GM23338 (cell line): Measurements from ENCODE around the gene CDC42BPA. TPM values are rescaled to one million over a fixed set of nuclear protein-coding genes. Genes with fewer than 3 reads are reported as not detected.

Source experiments
- ATAC-seq: fragments of 200-7000 bp; cut with Tn5 transposase; 3 replicates; pipeline ENCODE4 v1.9.1; 2020
- DNase-seq: peaks from one replicate; pipeline ENCODE4 v3.0.0-alpha.2; 2015; ENCODE audit warnings: low spot score
- H2AFZ ChIP-seq: fragments of 200-600 bp; sonication (generic); 2 replicates; pipeline ENCODE4 v1.8.0; 2016; ENCODE audit warnings: antibody characterized with exemption, mild to moderate bottlenecking, moderate library complexity
- H3F3A ChIP-seq: fragments of 200-600 bp; sonication (generic); replicated peaks from 2 replicates; pipeline ENCODE4 v1.8.0; 2017; ENCODE audit warnings: antibody characterized with exemption, mixed run types, low read depth
- H3K27ac ChIP-seq: fragments of 200-600 bp; sonication (generic); 2 replicates; pipeline ENCODE4 v1.6.1; 2016; ENCODE audit warnings: low read depth
- H3K27me3 ChIP-seq: fragments of 200-600 bp; sonication (generic); 2 replicates; pipeline ENCODE4 v1.8.0; 2016; ENCODE audit warnings: mild to moderate bottlenecking, mixed run types, moderate library complexity; ENCODE audit not compliant: insufficient read depth
- H3K36me3 ChIP-seq: fragments of 200-600 bp; sonication (generic); 2 replicates; pipeline ENCODE4 v1.8.0; 2016; ENCODE audit warnings: mild to moderate bottlenecking; ENCODE audit not compliant: insufficient read depth
- H3K4me1 ChIP-seq: fragments of 200-600 bp; sonication (generic); 2 replicates; pipeline ENCODE4 v1.8.0; 2016; ENCODE audit warnings: mild to moderate bottlenecking, moderate library complexity; ENCODE audit not compliant: insufficient read depth
- H3K4me2 ChIP-seq: fragments of 200-600 bp; sonication (generic); 2 replicates; pipeline ENCODE4 v1.7.1; 2017; ENCODE audit warnings: mixed run types
- H3K4me3 ChIP-seq: fragments of 200-600 bp; sonication (generic); 2 replicates; pipeline ENCODE4 v1.6.1; 2016; ENCODE audit warnings: mixed run types
- H3K79me2 ChIP-seq: fragments of 200-600 bp; sonication (generic); replicated peaks from 2 replicates; pipeline ENCODE4 v1.8.0; 2017; ENCODE audit warnings: mild to moderate bottlenecking; ENCODE audit not compliant: insufficient read depth
- H3K9me2 ChIP-seq: fragments of 200-600 bp; sonication (generic); 2 replicates; pipeline ENCODE4 v1.8.0; 2017; ENCODE audit not compliant: insufficient read depth
- H4K20me1 ChIP-seq: fragments of 200-600 bp; sonication (generic); replicated peaks from 2 replicates; pipeline ENCODE4 v1.8.0; 2017; ENCODE audit warnings: mild to moderate bottlenecking; ENCODE audit not compliant: insufficient read depth
- H3K27ac Mint-ChIP-seq: 2 replicates; pipeline ENCODE4 v1.8.0; 2020; ENCODE audit warnings: inconsistent platforms, mild to moderate bottlenecking, moderate library complexity, mixed read lengths
- H3K27me3 Mint-ChIP-seq: 3 replicates; pipeline ENCODE4 v1.8.0; 2022; ENCODE audit warnings: low read depth, mild to moderate bottlenecking, moderate library complexity, mixed read lengths, inconsistent platforms; ENCODE audit not compliant: insufficient read depth, poor library complexity
- H3K36me3 Mint-ChIP-seq: 3 replicates; pipeline ENCODE4 v1.8.0; 2021; ENCODE audit warnings: low read depth, mild to moderate bottlenecking, inconsistent platforms, moderate library complexity, mixed read lengths
- H3K4me1 Mint-ChIP-seq: 3 replicates; pipeline ENCODE4 v1.8.0; 2020; ENCODE audit warnings: mild to moderate bottlenecking, inconsistent platforms, mixed read lengths
- H3K4me3 Mint-ChIP-seq: 3 replicates; pipeline ENCODE4 v1.8.0; 2021; ENCODE audit warnings: moderate library complexity, mild to moderate bottlenecking, inconsistent platforms, mixed read lengths
- H3K9me3 Mint-ChIP-seq: 3 replicates; pipeline ENCODE4 v1.8.0; 2020; ENCODE audit warnings: moderate library complexity, mild to moderate bottlenecking, inconsistent platforms, mixed read lengths
- CREB1 ChIP-seq: fragments of 250-450 bp; sonication (Bioruptor Pico); IDR thresholded peaks from 2 replicates; pipeline ENCODE4 v1.5.0; 2020; ENCODE audit warnings: low read depth, mild to moderate bottlenecking, moderate library complexity
- ETS1 ChIP-seq: IDR thresholded peaks from 2 replicates; pipeline ENCODE4 v1.6.1; 2016; ENCODE audit warnings: antibody characterized with exemption
- EZH2 ChIP-seq: fragments of 200-600 bp; sonication (generic); IDR thresholded peaks from one replicate; pipeline ENCODE4 v1.8.0; 2017; ENCODE audit warnings: antibody characterized with exemption, mild to moderate bottlenecking, low read depth; ENCODE audit not compliant: unreplicated experiment
- EZH2phosphoT487 ChIP-seq: fragments of 200-600 bp; sonication (generic); IDR thresholded peaks from one replicate; pipeline ENCODE4 v1.8.1; 2018; ENCODE audit warnings: antibody characterized with exemption; ENCODE audit not compliant: unreplicated experiment
- JUNB ChIP-seq: IDR thresholded peaks from one replicate; pipeline ENCODE4 v1.6.1; 2016; ENCODE audit warnings: antibody characterized with exemption; ENCODE audit not compliant: unreplicated experiment
- NANOG ChIP-seq: IDR thresholded peaks from 2 replicates; pipeline ENCODE4 v1.6.1; 2016; ENCODE audit warnings: antibody characterized with exemption, borderline replicate concordance
- POLR2AphosphoS5 ChIP-seq: IDR thresholded peaks from 2 replicates; pipeline ENCODE4 v1.6.1; 2016; ENCODE audit warnings: antibody characterized with exemption, low read depth
- STAT1 ChIP-seq: IDR thresholded peaks from one replicate; pipeline ENCODE4 v1.6.1; 2016; ENCODE audit warnings: antibody characterized with exemption; ENCODE audit not compliant: unreplicated experiment
- ZNF114 ChIP-seq: fragments of 250-450 bp; sonication (Bioruptor Pico); IDR thresholded peaks from 2 replicates; pipeline ENCODE4 v1.5.0; 2020; ENCODE audit warnings: mild to moderate bottlenecking, moderate library complexity
- ZNF331 ChIP-seq: fragments of 250-450 bp; sonication (Bioruptor Pico); IDR thresholded peaks from 2 replicates; pipeline ENCODE4 v1.5.0; 2020; ENCODE audit warnings: low read depth, mild to moderate bottlenecking, moderate library complexity
- ZNF462 ChIP-seq: fragments of 250-450 bp; sonication (Bioruptor Pico); IDR thresholded peaks from 2 replicates; pipeline ENCODE4 v1.5.0; 2020; ENCODE audit warnings: mild to moderate bottlenecking, moderate library complexity
- polyA plus RNA-seq: library from polyadenylated mRNA; unstranded; fragments of >200 nt; fragmentation: Nextera tagmentation; extraction: Ambion mirVana; gene quantifications from 2 replicates; pipeline ENCODE4 v1.2.1, GENCODE V29; 2016
- total RNA-seq: library from RNA; depleted of rRNA; stranded (reverse); fragments of >200 nt; shearing (Covaris generic); gene quantifications from 2 replicates; pipeline ENCODE4 v1.2.3, GENCODE V29; 2014
- TF ChIP-seq, protein P1 (sequence below): IDR thresholded peaks from one replicate; pipeline ENCODE4 v1.6.1; 2018; ENCODE audit warnings: antibody characterized with exemption; ENCODE audit not compliant: unreplicated experiment

Gene CDC42BPA
- total and polyA plus RNA-seq, 2 experiments from 2014 or later = 17.7 to 40.1 TPM

DNA sequence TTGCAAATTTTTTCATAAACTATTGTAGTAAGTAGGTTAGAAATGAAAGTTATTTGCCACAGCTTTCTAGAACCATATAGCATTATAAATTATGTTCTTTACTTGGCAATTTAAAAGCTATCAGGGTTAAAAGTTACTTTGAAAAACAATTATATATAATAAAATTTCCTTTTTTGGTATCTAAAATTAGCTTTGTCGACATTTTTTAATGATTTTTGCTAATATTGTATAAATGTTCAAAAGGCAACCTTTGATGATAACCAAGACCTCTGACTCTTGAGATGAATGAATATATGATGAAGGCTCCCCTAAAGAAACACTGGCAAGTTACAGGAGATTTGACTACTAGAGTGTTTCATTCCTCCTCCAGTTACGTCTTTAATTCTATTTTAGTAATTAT is 121.2 kb downstream of the CDC42BPA start (continued):
- TF ChIP-seq, protein P1, sequence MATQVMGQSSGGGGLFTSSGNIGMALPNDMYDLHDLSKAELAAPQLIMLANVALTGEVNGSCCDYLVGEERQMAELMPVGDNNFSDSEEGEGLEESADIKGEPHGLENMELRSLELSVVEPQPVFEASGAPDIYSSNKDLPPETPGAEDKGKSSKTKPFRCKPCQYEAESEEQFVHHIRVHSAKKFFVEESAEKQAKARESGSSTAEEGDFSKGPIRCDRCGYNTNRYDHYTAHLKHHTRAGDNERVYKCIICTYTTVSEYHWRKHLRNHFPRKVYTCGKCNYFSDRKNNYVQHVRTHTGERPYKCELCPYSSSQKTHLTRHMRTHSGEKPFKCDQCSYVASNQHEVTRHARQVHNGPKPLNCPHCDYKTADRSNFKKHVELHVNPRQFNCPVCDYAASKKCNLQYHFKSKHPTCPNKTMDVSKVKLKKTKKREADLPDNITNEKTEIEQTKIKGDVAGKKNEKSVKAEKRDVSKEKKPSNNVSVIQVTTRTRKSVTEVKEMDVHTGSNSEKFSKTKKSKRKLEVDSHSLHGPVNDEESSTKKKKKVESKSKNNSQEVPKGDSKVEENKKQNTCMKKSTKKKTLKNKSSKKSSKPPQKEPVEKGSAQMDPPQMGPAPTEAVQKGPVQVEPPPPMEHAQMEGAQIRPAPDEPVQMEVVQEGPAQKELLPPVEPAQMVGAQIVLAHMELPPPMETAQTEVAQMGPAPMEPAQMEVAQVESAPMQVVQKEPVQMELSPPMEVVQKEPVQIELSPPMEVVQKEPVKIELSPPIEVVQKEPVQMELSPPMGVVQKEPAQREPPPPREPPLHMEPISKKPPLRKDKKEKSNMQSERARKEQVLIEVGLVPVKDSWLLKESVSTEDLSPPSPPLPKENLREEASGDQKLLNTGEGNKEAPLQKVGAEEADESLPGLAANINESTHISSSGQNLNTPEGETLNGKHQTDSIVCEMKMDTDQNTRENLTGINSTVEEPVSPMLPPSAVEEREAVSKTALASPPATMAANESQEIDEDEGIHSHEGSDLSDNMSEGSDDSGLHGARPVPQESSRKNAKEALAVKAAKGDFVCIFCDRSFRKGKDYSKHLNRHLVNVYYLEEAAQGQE = no peak
- TF ChIP-seq EZH2phosphoT487 (no peak), STAT1 (no peak), POLR2AphosphoS5 (no peak), JUNB (no peak), NANOG (no peak)

GRCh38 chr1:227192163-227192562 is 126.1 kb downstream of the CDC42BPA start:
- Histone ChIP-seq H2AFZ (no peak overlapping the region), H3K4me2 (no peak overlapping the region), H3K4me1 (0 out of 2 replicates have a peak, but pooled peaks cover under 1% of the 10 kb centered on the region), H3K27ac (no peak overlapping the region), H3K79me2 (peaks cover 15% of the 10 kb centered on the region; the same call in 1 of the 2 replicates), H4K20me1 (no peaks in the 10 kb centered on the region), H3K27me3 (no peaks in the 10 kb centered on the region), H3K9me2 (no peaks in the 10 kb centered on the region), H3K4me3 (no peak overlapping the region), H3K36me3 (no peaks in the 10 kb centered on the region), H3F3A (no peaks in the 10 kb centered on the region)
- peak; percentile 73 for ATAC-seq
- Mint-ChIP-seq H3K36me3 (peaks cover 12% of the 10 kb centered on the region; the same call in 2 of the 3 replicates), H3K4me1 (peaks cover 6% of the 10 kb centered on the region; the same call in 2 of the 3 replicates), H3K9me3 (no peaks in the 10 kb centered on the region), H3K27me3 (no peaks in the 10 kb centered on the region), H3K27ac (peak overlapping the region; percentile 52), H3K4me3 (no peak overlapping the region)
- DNase-seq = peak; percentile 45
- TF ChIP-seq ZNF462 = no peak
- no peak for TF ChIP-seq ETS1
- no peak for TF ChIP-seq STAT1
- no peak for TF ChIP-seq ZNF114 (CRISPR knock-in tag)
- TF ChIP-seq EZH2 = no peak
- no peak for TF ChIP-seq POLR2AphosphoS5
- TF ChIP-seq ZNF331 (CRISPR knock-in tag) = no peak
- no peak for TF ChIP-seq CREB1
- no peak for TF ChIP-seq NANOG
- TF ChIP-seq EZH2phosphoT487 = no peak
- no peak for TF ChIP-seq JUNB
